HG03064 (cell line): ENCODE measurements around the gene CDH22.

ENCODE experiments used
- ATAC-seq: cut with Tn5 transposase; IDR thresholded peaks from one replicate; pipeline ENCODE4 v1.9.1; 2021; ENCODE audit warnings: low read depth; ENCODE audit not compliant: unreplicated experiment

The CDH22 gene

DNA sequence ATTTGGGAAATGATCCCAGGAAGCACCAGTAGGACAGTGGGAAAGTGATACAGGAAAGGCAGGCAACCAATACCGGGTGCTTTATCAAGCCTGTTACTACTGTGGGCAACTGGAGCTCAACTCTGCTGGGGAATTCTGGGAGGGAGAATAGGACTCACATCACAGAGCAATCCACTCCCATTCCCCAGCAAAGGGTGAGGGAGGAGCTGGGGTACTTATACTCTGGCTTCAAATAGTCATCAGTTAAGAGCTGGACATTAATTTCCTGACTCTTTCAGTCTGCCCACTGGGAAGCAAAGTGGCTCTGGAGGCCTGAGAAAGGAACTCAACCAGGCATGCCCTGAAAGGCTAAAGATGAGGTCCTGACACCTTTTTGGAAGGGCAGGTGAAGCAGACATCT, 17.5 kb upstream of the CDH22 start:
- ATAC-seq, result no peak

DNA sequence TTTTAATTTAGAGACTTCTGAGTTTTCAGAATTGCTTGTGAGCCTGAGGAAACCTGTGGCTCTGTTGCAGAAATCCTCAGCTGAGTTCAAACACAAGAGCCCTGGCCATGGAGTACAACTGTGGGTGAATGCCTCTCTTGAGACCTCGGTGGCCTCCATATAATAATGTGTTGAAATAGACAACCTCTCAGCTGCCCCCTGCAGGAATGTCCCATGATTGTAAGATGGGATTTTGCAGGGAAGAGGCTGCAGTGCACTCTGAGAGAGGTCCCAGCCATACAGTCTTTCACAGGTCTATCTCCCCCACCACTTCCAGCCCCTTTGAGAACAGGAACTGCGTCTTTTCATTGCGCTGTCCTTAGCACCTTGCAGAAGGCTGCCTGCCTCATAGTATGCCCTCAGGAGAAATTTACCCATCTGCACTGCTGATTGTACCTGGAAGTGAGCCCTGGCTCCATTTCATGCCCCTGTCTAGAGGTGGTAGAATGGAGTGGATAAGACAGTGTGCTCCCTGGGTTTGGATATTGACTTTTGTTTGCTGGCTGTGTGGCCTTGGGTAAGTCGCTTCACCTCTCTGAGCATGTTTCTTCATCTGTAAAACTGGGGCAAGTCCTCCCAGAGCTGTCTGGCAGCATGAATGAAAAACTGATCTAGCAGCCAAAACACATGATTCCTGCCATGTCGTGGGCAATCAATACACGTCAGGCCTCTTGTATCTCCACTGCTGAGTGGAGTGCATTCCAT, 16.8 kb upstream of the CDH22 start:
- ATAC-seq, result no peak

DNA sequence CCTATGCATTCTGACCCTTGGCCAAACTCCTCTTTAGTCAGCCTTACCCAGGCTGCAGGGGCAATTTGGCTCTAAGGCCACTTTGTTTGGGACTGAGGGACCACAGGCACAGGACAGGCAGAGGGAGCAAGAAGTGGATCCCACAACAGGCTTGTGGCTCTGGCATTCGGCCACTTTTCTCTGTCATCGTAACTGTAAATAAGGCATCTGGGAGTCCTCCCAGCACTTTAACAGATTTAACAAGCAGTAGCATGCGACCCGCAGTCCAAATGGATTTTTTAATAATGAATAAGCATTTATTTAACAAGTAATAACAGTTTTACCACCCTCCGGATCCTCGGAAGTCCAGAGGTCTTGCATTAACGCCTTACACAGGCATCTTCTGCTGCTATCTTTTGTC, 16.1 kb upstream of the CDH22 start:
- no peak for ATAC-seq

DNA sequence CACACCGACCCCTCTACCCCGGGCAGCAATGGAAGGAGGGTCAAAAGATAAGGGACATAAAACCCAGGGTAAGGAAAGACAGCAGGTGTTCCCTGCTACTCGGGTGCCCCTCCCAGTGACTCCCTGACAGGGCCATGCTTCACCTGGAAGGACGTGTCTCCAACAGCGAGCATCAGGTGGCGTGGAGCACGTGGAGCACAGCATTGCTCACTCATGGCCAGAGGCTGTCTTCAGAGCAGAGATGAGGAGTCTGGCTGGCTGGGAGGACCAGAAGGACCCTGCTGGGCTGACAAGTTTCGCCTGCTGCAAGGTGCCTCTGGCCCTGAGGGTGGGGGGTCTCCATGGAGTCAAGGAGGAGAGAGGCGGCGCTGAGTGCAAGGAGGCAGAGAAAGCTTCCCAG, 15.3 kb upstream of the CDH22 start:
- ATAC-seq, result no peak

DNA sequence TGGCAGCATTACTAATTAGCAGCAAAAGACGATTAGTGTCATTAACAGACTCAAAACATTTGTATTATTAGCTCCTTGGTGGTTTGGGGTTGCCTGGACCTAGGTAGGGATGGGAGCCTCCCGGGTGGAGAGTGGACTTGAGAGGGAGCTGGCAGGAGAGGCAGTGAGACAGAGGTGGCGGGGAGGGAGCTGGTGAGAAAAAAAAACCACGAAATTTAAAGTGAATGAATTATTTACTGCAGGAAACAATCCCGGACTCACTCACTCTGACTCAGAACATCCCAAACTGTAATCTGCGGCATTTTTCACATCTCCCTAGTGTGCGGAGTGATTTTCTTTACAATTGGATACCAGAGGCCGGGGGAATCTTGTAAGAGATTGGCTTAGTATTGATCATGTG, 14.3 kb upstream of the CDH22 start:
- no peak for ATAC-seq

DNA sequence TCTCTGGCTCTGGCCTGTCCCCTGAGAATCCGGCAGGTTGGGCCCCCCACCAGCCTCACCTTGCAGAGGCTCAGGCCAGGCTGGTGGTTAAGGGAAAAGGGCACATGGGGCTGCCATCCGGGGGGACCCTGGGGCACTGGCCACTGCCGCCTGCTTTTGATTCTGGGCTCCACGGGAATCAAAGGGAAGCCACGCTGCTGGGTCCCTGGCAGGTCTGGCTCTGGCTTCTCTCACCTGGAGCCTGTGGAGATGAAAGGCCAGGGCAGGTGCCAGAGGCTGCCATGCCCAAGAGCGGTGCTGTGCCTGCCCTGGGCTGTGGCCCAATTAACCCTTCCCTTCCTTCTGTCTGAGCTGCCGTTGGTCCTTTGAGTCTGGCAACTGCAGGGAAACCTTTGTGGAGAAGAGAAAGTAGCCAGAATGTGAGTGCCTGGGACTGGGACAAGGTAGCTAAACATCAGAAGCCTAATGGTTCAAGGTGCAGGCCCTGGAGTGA, 9.4 kb upstream of the CDH22 start:
- no peak for ATAC-seq

DNA sequence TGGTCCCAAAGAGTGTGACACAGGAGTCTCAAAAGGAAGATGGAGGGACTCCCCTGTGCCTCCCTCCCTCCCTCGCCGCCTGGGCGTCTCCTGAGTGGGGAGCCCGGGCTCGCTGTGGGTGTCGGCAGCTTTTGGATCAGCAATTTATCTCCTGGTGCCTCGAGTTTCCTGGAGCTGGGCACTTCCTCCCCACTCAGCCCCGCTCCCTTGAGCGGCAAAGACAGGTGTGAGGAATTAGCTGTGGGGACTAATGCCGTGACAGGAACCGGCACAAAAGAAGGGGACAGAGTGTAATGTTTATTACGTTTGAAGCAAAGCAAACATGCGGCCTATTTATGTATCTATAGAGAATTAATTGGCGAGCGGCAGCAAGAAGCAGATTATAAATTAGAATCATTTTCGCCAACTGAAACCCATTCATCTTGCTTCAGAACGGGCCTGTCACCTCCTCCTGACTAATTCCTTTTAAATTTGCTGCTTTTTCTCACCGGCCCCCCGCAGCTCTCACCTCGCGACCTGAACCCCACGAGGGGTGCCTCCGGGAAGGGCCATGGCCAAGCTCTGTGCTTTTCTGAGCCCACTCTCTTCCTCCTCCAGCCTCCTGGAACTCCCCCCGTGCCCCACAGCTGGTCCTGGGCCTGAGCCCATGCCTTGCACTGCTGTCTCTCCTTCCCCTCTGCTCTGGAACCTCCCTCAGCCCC, 8.8 kb upstream of the CDH22 start:
- ATAC-seq, result no peak

DNA sequence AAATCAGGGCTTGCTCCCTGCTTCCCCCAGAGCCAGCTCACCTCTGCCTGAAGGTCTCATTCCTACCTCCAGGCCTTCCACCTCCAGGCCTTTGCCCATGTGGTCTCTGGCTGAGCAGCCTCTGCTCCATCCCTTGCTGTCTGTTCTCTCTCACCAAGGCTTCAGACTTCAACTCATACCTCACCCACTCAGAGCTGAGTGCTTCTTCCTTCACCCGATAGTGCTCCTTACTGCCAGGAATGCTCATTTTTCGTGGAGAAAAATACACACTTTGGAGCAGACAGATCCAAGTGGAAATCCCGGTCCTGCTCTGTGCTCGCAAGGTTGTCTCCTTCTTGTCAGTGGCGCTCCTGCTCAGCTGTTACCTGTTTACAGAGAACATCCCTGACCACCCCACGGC, 7.0 kb upstream of the CDH22 start:
- no peak for ATAC-seq

DNA sequence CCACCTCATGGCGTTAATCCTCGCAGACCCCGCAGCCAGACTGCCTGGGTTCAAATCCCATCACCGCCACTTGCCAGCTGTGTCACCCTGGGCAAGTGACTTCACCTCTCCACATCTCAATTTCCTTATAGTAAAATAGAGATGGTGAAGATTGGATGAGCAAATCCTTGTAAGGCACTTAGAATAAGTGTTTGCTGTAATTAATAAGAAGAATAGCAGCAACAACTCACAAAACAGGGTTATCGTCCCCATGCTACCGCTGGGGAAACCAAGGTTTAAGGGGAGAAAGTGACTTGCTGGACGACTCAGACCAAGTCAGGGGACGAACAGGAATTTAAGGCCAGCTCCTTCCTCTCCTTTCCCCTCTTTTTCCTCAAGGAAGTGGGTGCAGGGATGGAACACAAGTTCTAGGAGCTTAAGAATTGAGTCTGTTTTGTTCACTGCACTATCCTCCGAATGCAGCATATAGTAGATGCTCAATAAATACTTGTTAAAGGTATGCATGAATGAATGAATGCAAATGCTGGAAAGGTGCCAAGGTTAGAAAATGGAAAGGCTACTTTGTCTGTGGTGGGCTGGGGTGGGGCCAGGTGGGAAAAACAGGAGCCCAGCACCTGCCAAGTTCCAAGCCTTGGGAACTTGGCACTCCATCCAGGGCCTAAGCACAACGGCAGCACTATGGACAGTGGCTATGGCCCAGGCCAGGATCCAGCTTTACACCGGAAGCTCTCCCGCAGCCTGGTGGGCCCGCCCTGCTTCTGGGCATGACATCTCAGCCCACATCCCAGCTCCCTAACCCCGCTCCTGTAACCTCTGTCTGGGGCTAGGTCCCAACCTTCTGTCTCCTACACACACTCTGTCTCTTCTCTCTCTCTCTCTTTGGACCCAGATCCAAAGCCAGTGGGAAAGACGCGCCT, 4.9 kb upstream of the CDH22 start:
- no peak for ATAC-seq

DNA sequence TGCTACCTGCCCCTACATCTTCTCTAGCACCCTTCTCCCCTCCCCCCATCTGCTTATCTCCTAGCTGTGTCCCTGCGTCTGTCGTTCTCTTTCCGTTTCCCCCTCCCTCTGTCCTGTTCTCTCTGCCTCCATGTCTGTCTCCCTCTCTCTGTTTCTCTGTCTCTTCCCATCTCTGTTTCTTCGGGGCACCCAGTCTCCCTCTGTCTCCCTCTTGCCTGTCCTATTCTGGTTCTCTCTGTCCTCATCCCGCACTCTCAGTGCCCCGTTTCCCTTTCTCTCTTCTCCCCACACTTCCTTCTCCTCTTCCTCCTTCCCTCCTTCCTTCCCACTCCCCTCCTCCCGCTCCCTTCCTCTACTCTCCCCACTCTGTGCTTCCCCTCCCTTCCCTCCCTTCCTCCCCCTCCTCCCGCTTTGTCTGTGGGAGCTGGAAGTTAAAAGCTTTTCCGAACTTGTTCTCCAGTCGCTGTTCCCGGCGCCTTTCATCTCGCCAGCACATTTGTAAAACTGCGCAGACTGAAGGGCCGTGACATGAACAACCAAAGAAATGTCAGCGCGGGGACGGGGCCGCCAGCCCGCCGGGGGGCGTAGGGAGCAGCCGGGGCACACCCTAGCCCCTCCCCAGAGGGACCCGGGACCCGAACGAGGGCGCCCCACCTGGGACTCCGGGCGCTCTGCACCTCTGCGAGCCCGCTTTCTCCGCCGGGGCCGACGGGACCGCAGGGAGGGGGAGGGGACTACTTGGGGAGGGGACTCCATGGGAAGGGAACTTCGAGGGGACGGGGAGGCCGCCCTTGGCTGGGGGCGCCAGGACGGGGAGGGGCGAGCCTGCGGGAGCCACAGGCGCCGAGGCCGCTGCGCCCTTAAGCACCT, 4.0 kb upstream of the CDH22 start:
- no peak for ATAC-seq

DNA sequence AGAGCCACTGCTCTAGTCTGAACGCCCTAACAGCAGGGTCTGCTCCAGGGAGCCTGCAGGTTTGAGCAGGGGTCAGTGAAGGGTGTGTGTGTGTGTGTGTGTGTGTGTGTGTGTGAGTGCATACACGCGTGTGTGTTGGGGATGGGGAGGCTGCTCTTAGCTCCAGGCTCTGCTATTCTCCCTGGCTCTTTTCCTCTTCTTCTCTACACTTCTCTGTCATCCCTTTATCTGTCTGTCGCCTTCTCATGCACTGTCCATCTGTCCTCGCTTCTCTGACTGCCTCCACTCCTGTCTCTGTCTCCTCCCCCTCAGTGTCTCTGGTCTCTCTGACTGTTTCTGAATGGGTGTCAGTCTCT, 3.4 kb upstream of the CDH22 start:
- ATAC-seq, result no peak

DNA sequence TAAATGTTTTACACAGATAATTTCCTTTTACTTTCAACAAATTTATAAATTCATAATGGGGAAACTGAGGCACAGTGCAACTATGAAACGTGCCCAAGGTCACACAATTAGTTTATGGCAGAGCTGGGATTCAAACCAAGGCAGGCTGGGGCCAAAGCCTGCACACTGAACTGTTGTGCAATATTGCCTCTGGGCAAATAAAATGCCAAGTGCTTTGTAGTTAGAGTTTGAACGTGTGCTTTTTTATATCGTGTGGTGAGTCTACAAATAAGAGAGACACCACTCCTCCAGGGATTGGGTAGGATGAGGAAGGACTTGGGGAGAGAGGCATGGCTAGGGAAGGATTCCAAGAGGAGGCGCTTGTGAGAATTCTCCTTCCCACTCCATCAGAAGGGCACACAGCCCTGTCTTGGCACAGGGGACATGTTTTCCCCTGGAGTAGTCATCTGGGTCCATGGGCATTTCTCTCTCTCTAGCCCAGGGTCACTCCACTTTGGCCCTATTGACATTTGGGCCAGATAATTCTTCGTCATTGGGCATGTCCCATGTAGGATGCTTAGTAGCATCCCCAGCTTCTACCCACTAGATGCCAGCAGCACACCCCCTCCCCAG, 2.8 kb upstream of the CDH22 start:
- no peak for ATAC-seq

DNA sequence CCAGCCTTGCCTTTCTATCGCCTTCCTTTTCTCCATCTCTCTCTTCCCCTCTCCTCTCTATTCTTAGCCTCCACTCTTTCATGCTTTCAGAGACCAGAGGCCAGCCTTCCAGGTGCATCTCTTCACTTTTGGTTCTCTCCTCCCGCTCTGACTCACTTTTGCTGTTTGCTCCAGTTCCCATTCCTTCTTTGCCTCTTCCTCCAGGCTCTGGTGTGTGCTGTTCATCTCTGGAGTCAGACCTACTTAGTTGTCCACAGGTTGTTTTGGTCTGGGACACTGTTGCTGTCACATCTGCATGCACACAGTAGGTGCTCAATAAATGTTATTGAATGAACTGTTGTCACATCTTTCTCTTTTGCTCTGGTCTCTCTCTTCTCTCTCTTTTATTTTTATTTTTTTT, 1.6 kb upstream of the CDH22 start:
- ATAC-seq, result no peak

DNA sequence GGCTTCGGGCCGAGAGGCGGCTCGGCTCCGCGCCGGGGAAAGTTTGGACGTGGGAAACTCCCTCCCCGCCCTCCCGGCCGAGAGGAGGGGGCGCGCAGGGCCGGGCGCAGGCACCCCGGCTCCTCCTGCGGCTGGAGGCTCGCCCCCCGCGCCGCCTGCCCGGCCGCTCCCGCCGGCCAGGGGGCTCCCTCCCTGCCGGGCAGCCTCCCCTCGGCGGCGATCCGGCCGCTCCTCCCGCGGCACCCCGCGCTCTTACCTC, 370 bp downstream of the CDH22 start:
- ATAC-seq, result no peak

DNA sequence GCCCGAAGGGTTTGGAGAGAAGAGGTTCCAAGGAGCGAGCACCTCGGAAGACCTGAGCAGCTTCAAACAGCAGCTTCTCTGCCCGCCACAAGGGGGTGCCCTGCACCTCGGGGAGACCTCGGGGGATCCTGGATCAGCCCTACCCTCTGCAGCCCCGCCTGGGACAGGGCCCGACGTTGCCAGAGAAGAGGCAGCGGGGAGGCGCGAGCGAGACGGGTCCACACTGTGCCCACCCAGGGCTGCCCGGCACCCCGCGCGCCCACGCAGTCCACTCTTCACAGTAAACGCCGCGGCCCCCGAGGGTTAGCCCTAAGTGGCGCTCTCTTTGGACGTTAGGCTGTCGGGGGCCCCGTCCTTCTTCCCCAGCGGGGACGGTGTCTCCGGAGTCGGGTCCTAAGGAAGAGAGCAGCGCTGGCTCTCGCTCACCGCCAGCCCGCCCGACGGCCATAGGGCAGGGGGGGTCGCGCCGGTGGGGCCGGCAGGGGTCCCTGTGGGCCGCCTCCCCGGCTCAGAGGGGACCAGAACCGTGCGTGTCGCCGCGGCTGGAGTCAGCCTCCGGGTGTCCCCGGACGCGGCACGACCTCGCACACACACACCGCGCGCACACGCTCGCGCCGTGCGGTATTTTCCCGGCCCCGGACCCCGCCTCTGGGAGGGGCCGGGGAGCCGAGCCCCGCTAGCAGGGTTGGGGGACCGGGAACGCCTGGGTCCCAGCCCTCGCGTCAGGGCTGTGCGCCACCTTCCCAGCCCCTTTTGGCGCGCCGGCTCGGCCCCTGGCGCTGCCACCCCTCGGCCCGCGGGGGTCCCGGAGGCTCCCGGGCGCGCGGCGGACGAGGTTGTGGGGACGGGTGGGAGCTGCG, 929 bp downstream of the CDH22 start:
- no peak for ATAC-seq

DNA sequence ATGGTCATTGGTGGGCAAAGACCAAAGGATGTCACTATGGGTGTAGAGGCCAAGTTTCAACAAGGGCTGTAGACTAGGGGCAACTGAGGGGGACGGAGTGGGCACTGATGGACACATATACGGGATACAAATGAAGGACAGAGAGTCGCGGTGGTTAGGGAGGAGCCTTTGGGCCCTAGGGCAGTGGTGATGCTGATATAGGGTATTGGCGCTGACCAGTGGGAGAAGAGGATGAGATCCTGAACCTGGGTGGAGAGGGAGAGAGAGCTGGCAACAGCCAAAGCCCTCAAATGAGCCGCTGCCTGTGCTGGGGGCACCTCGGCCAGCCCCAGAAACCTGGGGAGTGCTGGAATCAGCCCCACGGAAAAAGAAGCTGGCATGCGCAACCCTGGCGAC, 1.6 kb downstream of the CDH22 start:
- ATAC-seq, result no peak

DNA sequence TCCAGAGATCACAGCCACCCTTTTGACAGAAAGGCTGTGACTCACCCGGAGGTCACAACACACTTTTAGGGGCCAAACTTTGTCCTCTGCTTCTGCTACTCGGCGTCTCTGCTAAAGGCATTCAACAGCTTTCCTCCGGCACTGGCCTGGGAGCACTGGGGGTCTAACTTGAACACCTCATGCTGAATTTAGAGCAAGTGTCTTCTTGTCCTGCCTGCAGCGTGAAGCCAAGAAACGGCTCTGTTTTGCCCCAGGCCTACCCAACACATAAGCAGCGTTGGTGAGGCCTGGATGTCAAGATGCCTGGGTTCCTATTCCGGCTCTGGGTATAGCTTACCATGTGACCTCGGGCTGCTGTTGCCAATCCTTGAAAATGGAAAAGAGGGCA, 2.3 kb downstream of the CDH22 start:
- no peak for ATAC-seq

DNA sequence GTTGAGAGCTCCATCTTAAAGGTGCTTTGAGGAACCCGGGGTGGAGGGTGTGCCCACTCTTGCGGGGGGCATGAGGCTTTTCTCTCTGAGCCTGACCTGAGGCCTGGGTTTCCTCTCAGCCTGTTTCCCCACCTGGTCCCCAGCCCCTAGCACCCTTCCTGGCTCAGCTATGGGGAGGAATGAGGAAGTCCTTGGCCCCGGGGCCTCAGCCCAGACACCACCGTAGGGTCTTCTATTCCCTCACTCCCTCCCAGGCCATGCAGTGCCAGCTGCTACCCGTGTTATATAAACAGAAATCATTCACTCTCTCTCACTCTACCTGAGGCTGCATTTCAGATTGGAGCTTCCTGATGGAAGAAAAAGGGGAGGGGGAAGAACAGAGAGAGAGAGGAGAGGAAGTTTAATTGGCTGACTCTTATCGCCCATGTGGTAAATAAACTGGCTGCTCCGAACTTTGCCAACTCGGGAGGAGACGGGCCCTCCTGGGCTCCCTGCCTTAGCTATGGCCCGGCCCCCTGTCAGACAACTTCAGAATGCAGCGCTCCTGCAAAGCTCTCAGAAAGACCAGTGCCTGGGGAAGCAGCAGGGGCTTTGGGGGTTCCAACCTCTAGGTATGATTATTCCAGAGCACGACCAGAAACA, 2.8 kb downstream of the CDH22 start:
- no peak for ATAC-seq

DNA sequence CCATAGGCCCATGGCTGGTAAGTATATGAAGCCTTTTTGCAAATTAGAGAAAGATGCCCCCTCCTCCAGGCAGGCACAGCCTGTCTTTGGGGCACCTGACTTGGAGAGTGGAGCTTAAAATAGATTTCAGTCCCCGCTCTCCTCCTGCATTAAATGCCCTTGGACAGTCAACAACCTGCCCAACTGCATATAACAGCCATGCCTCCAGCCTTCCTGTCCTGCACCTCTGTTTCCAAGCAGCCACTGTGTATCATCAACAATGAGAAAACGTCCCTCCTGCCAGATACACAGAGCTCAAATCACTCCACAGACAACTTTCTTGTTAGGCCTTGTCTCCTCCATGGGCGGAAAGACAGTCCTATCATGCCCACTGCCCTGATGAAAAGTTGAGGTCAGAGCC, 3.4 kb downstream of the CDH22 start:
- no peak for ATAC-seq
